ENCODE results near the gene MUC21.
A peak's percentile ranks its signal among the peaks of the same experiment; 100 is the strongest.

The MUC21 gene

DNA sequence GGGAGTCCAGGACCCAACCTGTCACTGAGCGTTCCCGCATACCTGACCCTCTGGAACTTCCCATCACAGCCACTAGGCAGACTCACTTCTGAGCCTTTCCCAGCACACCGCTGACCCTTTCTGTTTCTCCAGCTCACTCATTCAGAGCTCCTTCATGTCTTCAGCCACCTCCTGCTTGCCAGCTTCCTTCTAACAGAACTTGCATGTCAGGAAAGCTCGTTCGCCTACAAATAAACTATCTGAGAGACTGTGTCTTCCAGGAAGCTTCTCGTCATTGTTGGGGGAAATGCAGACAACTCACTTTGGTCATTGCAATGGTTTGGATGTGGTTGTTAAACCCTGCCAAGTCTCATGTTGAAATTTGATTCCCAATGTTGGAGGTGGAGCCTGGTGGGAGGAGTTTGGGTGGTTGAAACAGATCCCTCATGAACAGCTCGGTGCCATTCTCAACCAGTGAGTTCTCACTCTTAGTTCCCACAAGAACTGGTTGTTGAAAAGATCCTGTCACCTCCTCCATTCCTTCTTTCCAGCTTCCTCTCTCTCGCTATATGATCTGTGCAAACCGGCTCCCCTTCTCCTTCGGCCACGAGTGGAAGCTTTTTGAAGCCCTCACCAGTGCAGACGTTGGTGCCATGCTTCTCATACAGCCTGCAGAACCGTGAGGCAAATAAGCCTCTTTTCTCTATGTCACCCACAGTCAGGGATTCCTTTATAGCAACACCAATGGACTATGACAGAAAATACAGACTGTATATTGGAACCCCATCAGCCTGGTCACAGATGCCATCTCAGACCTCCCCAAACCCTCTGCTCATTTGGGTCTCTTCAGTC, 1.4 kb upstream of the MUC21 start:
- peak overlapping the region; percentile 20 for H3K4me3 ChIP-seq (ENCODE audit: low read length)
- TF ChIP-seq, protein P1, sequence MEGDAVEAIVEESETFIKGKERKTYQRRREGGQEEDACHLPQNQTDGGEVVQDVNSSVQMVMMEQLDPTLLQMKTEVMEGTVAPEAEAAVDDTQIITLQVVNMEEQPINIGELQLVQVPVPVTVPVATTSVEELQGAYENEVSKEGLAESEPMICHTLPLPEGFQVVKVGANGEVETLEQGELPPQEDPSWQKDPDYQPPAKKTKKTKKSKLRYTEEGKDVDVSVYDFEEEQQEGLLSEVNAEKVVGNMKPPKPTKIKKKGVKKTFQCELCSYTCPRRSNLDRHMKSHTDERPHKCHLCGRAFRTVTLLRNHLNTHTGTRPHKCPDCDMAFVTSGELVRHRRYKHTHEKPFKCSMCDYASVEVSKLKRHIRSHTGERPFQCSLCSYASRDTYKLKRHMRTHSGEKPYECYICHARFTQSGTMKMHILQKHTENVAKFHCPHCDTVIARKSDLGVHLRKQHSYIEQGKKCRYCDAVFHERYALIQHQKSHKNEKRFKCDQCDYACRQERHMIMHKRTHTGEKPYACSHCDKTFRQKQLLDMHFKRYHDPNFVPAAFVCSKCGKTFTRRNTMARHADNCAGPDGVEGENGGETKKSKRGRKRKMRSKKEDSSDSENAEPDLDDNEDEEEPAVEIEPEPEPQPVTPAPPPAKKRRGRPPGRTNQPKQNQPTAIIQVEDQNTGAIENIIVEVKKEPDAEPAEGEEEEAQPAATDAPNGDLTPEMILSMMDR (conservative IDR thresholded peaks at IDR 0.05; ENCODE audit: low read depth, low read length): peak; percentile 29
- no peak for DNase-seq (ENCODE audit: low read depth)

DNA sequence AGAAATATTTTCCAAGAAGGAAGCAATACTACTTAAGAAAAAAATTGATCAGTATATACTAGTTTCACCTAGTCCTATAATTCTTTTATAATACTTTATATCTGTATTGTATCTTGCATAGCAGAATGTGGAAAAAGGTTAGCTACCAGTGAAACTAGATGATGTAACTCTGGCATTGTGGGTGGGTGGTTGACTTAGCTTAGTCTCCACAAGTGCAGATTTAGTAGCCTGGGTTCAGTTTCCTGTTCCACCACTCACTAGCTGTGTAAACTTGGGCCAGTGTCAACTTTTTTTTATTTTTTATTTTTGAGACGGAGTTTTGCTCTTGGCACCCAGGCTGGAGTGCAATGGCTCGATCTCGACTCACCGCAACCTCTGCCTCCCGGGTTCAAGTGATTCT, 2.0 kb downstream of the MUC21 start:
- TF ChIP-seq, protein P1 (conservative IDR thresholded peaks at IDR 0.05; ENCODE audit: low read depth, low read length): no peak
- H3K4me3 ChIP-seq (ENCODE audit: low read length): no peak overlapping the region
- DNase-seq (ENCODE audit: low read depth): no peak

DNA sequence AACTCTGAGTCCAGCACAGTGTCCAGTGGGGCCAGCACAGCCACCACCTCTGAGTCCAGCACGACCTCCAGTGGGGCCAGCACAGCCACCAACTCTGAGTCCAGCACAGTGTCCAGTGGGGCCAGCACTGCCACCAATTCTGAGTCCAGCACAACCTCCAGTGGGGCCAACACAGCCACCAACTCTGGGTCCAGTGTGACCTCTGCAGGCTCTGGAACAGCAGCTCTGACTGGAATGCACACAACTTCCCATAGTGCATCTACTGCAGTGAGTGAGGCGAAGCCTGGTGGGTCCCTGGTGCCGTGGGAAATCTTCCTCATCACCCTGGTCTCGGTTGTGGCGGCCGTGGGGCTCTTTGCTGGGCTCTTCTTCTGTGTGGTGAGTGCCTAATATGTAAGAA, 3.8 kb downstream of the MUC21 start:
- TF ChIP-seq, protein P1 (conservative IDR thresholded peaks at IDR 0.05; ENCODE audit: low read depth, low read length): no peak
- no peak overlapping the region for H3K4me3 ChIP-seq (ENCODE audit: low read length)
- DNase-seq (ENCODE audit: low read depth): no peak

DNA sequence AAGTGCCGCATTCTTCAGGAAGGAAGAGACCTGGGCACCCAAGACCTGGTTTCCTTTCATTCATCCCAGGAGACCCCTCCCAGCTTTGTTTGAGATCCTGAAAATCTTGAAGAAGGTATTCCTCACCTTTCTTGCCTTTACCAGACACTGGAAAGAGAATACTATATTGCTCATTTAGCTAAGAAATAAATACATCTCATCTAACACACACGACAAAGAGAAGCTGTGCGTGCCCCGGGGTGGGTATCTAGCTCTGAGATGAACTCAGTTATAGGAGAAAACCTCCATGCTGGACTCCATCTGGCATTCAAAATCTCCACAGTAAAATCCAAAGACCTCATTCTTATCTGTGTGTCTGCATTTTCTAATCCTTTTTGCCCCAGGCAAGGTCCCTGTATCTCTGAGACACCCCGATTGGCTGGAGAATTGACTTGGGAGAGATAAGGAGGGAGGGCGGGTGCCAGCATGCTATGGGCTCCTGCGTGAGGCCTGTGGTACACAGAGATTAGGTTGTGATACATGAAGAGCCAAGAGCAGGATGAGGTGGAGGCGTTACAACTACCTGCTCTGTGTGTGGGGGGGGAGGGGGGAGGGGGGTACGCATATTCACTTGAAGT, 4.8 kb downstream of the MUC21 start:
- DNase-seq (ENCODE audit: low read depth): no peak
- no peak overlapping the region for H3K4me3 ChIP-seq (ENCODE audit: low read length)
- TF ChIP-seq, protein P1 (conservative IDR thresholded peaks at IDR 0.05; ENCODE audit: low read depth, low read length): no peak

DNA sequence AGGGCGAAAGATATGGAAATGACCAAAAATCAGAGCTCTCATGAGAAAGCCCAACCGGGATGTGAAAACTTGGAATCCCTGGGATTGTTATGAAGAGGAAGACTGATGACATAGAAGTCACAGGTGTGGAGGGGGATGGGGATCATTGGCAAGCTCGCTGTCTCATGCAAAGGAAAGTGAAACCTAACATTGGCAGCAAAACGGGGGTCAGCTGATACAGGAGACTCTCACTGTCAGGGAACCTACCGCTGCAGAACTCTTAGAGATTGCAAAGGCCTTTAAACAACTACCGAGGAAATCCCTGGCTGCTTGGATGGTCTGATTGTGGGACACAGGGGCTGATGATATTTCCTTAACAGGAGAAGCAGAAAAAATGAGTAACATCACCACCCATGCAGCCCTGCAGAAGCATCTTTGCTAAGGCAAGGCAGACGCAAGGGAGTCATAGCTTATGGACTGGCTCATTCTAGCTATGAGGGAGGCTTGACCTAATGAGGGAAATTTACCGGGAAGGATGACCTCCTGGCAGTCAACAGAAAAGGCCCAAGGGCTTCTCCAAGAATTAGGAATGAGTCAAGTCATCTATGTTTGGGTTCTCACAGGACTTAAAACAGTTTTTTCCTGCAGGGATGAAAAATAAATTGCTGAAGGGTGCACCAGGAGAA, 7.0 kb downstream of the MUC21 start:
- DNase-seq (ENCODE audit: low read depth): no peak

DNA sequence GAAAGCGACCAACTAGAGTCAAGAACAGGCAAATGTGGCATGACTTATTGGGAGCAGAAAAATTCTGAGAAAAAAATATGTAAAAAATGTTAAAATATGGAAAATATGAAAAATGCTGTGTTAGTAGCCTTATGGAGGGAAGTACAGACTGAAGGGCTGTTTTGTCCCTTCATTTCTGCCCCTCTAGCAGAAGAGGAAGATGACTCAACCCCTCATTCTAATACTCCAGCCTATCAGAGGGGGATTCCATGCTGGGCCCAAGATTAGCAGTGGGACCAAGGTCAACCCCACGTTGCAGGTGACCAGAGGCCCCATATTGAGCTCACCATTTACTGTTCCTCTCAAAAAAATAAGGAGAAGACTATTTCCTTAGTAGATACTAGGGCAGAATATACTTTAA, 8.4 kb downstream of the MUC21 start:
- DNase-seq (ENCODE audit: low read depth): no peak

More for the DNA sequence above, 7.0 kb downstream of the MUC21 start:
- TF ChIP-seq, protein P1 (conservative IDR thresholded peaks at IDR 0.05; ENCODE audit: low read depth, low read length): no peak
- no peak overlapping the region for H3K4me3 ChIP-seq (ENCODE audit: low read length)

More for the DNA sequence above, 8.4 kb downstream of the MUC21 start:
- TF ChIP-seq, protein P1 (conservative IDR thresholded peaks at IDR 0.05; ENCODE audit: low read depth, low read length): no peak
- H3K4me3 ChIP-seq (ENCODE audit: low read length): no peak overlapping the region

Data from retinal pigment epithelial cell (primary cell).